ENCODE measurements around the gene MUC22. TPM values are rescaled to one million over a fixed set of nuclear protein-coding genes. Genes with fewer than 3 reads are reported as not detected.
A peak's percentile ranks its signal among the peaks of the same experiment; 100 is the strongest.
"Not testable (repeated sequence)": the region's sequence is repeated elsewhere in the genome, so short reads cannot be mapped to it uniquely, and the experiment has no call there.

Gene MUC22
- total RNA-seq, 1 donor from 2014 or later = not detected

- DNase-seq = no peak
Measured at GRCh38 chr6:31038559-31038958, 28.3 kb downstream of the MUC22 start.

- DNase-seq = no peak
Measured at GRCh38 chr6:31040801-31041200, 30.5 kb downstream of the MUC22 start.

DNA sequence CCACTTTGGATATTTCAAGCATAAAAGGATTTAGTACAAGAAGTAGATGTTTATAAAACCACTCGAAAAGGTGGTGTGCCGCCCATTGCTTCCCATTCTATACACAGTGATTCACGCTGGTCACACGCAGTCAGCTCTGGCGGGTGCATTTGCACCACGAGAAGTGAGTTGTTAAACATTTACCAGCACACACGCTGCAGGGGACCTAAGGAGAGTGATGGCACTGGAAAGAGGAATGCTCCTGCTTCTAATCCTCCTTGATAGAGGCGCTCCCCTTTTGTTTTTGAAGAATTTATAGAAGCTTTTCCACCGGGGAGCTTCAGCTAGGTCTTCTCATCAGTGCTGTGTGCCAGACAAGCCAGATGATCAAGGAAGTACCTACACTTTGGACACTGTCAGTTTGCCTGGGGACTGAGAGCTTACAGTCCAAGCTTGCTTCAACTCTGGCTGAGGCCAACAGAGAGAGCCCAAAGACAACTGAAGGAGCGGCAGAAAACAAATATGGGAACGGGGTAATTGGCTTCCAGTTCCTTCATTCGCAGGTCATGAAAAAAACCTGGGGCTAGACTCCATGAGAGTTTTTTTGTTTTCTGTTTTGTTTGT lies 31.2 kb downstream of the MUC22 start:
- no peak for DNase-seq

DNA sequence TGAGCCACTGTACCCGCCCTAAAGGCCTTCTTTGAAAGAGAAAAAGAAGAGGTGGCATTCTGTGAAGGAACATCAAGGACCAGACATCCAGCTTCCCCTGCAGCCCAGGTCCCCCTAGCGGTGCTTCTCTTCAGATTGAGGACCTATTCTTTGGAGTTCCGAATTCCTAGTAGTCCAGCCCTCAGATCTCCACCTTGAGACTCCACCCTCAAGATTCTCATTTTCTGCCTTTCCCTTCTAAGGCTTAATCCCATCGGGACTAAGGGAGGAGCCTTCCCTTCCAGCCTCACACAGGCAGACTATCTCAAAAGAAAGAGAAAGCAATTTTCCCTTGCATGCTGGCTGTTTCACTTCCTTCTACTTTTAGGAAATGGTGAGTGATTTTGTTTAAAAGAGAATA lies 32.5 kb downstream of the MUC22 start:
- DNase-seq = no peak

- DNase-seq = no peak
Measured at GRCh38 chr6:31048099-31048498, 37.8 kb downstream of the MUC22 start.

- no peak for DNase-seq
Measured at GRCh38 chr6:31049518-31049917, 39.2 kb downstream of the MUC22 start.

DNA sequence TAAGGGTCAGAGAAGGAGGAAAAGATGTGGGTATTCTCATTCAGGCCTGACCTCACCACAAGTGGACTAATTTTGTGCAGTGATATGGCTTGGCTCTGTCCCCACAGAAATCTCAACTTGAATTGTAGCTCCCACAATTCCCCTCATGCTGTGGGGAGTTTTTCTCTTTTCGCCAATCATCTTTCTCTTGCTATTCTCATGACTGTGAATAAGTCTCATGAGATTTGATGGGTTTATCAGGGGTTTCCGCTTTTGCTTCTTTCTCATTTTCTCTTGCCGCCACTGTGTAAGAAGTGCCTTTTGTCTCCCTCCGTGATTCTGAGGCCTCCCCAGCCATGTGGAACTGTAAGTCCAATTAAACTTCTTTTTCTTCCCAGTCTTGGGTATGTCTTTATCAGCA lies 42.9 kb downstream of the MUC22 start:
- not testable (repeated sequence) for DNase-seq

- no peak for DNase-seq
Measured at GRCh38 chr6:31053873-31054272, 43.6 kb downstream of the MUC22 start.

GRCh38 chr6:31055441-31055840 lies 45.2 kb downstream of the MUC22 start:
- DNase-seq = no peak

DNA sequence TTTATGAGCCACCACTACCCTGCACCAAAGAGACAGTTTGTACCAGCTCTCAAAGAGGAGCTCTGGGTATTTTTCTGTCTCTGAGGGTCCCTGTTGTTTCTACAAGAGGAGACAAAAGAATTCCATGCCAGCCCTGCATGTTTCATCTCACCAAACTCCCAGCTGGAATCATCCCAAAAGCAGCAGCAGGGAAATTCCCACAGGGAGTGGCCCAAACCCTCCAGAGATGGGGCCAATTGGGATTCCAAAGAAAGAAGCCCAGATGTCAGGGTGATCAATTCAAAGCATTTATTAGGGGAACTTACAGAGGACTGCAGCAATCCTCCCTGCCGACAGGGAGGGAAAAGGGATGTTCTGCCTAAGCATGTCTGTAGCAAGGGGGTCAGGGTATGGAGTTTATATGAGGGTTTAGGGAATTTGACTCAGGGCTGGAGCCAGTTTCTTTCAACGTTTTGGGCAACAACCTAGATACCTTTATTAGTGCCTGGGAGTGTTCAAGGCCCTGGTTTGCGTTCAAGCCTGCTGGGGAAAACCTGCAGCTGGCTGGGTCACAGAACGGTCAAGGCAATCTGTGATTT lies 47.2 kb downstream of the MUC22 start:
- no peak for DNase-seq

GRCh38 chr6:31058128-31058894 lies 48.0 kb downstream of the MUC22 start:
- no peak for DNase-seq

GRCh38 chr6:31060145-31060544 lies 49.9 kb downstream of the MUC22 start:
- DNase-seq = no peak

DNA sequence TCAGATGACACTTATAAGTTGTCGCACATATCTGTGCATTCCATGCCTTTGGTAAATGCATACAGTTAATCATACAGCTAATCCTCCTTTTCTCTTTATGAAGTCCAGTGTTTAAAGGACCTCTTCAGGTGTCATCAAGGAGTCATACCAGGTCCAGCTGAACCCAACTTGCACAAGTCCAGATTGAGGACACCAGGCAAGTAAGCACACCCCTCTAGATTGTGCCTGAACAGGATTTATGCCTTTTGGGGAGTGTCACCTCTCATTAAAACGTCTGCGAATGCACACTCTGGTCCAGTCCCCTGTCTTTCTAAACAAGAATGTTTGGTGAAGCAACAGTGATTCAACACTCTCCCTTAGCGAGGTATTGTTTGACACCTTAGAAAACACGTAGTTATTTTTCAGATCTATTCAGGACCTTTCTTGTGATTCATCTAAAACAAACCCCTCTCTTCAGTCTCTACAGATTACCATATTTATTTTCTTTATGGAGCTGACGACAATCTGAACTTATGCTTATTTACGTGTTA lies 53.7 kb downstream of the MUC22 start:
- DNase-seq = no peak

GRCh38 chr6:31065556-31065955 lies 55.3 kb downstream of the MUC22 start:
- DNase-seq = no peak

- not testable (repeated sequence) for DNase-seq
Measured at GRCh38 chr6:31067028-31067427, 56.8 kb downstream of the MUC22 start.

- not testable (repeated sequence) for DNase-seq
Measured at GRCh38 chr6:31067891-31068668, 57.8 kb downstream of the MUC22 start.

DNA sequence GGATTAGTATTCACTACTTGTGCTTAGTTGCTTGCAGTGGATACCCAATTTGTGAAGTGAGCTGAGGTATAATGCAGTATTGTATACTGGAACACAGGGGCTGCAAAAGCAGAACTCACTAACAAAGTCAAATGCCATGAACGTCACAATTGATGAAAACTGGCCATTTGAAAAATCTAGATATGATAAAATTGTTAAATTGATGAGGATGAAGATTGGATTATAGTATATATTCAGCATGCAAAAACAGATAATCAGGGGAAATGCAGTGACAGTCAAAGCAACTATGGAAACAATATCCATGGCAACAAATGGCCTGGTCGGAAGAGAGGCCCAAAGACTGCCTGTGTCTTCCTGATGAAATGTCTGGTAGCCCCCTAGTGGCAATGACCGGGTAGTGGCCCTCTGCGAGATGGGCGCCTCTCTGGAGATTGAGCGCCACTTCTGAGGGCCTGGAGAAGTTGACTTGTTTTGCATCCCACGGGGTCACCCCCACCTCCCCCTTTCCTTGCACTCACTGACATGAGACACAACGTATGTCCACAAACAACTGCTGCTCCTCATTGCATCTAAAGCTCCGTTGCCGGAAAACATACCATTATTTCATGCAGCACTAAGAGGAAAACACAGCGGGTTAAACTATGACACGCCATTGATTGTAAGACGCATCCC lies 58.5 kb downstream of the MUC22 start:
- peak; percentile 45 for DNase-seq

DNA sequence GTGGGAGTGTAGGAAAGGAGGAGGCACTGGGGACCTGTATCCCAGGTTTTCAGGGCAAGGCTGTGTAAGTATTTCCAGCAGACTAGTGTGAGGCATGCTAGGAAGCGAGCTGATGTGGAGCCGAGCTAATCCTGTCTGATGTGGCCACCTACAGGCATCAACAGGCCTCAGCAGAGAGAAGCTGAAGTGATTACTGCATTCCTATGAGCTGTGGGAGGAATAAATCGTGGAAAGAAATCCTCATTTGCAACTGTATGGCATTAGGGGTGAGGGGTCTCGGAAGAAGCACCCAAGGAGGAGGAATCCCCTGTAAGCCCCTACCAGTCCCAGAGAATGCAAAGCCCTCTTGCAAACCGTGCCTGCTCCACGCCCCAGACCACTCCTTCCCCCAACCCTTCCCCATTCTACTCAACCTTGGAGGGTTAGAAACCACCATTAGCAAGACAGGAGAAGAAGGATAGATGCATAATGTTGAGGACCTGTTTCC lies 60.5 kb downstream of the MUC22 start:
- peak; percentile 35 for DNase-seq

DNA sequence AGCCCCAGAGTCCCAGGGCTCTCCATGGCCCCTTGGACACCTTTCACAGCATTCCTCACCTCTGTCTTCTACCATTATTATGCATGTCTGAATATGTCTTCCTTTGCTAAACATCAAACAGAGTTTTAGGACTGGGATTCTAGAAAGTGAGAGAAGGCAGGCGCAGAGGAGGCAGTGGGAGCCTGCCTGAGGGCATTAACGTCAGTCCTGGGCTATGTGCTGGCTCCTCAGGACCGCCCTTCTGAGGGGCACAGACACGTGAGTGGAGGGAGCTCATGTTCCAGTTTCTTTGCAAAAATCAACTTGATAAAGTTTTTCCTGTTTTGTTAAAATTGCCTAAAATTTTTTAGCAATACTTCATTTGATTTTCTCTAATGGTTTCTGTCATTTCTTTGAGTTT lies 64.1 kb downstream of the MUC22 start:
- DNase-seq = no peak

GRCh38 chr6:31075528-31075927 lies 65.3 kb downstream of the MUC22 start:
- no peak for DNase-seq

GRCh38 chr6:31076611-31077010 lies 66.3 kb downstream of the MUC22 start:
- no peak for DNase-seq

All from skin of body (tissue), 2 donors.